HepG2 (cell line): ENCODE results near the gene OSBPL9. TPM values are rescaled to one million over a fixed set of nuclear protein-coding genes. Genes with fewer than 3 reads are reported as not detected.

Source experiments
- AGO1 ChIP-seq: fragments of 200-400 bp; formaldehyde crosslinking; IDR thresholded peaks from 2 replicates; pipeline ENCODE4 v1.6.1; 2017; ENCODE audit warnings: mild to moderate bottlenecking, low read depth, low read length, moderate library complexity; ENCODE audit not compliant: poor library complexity, severe bottlenecking
- EHMT2 ChIP-seq: fragments of 200-600 bp; sonication (generic); IDR thresholded peaks from 2 replicates; pipeline ENCODE4 v1.7.0; 2017; ENCODE audit warnings: antibody characterized with exemption, low read depth, low read length, borderline replicate concordance
- KDM6A ChIP-seq: IDR thresholded peaks from 2 replicates; pipeline ENCODE4 v1.6.1; 2016; ENCODE audit warnings: low read depth
- MEF2D ChIP-seq: sonication (generic); formaldehyde crosslinking; IDR thresholded peaks from 2 replicates; pipeline ENCODE4 v1.5.1; 2020; ENCODE audit warnings: mild to moderate bottlenecking, missing genetic modification reagents
- NFRKB ChIP-seq: fragments of 450-650 bp; IDR thresholded peaks from 2 replicates; pipeline ENCODE4 v1.6.1; 2017
- POLR2A ChIP-seq, 2 experiments: IDR thresholded peaks; 2 replicates each; pipeline ENCODE4 v1.6.1; 2011; ENCODE audit warnings: low read depth in 2 of 2, low read length in 2 of 2, mild to moderate bottlenecking in 1 of 2, moderate library complexity in 1 of 2; ENCODE audit not compliant: insufficient read depth in 1 of 2
- RNF2 ChIP-seq: fragments of 450-650 bp; conservative IDR thresholded peaks from 2 replicates; pipeline ENCODE4 v1.6.1; 2016; ENCODE audit warnings: low read depth
- SOX13 ChIP-seq, 3 experiments: fragments of 450-650 bp in 1 of 3; sonication (generic) in 1 of 3; formaldehyde crosslinking in 1 of 3; IDR thresholded peaks in 2 of 3; conservative IDR thresholded peaks in 1 of 3; 2 replicates each; pipeline versions ENCODE4 v1.5.0 to v1.6.1; 2016 to 2020; ENCODE audit warnings: antibody characterized with exemption in 1 of 3, mild to moderate bottlenecking in 1 of 3, missing compliant biosample characterization in 1 of 3, missing genetic modification reagents in 1 of 3, moderate library complexity in 1 of 3
- SP1 ChIP-seq, 2 experiments: fragments of 450-650 bp in 1 of 2; sonication (generic) in 1 of 2; formaldehyde crosslinking in 1 of 2; IDR thresholded peaks; 2 replicates each; pipeline versions ENCODE4 v1.4.0 to v1.6.1; 2016 to 2020; ENCODE audit warnings: missing genetic modification reagents in 1 of 2
- WIZ ChIP-seq: sonication (generic); formaldehyde crosslinking; IDR thresholded peaks from 2 replicates; pipeline ENCODE4 v1.5.1; 2020; ENCODE audit warnings: mild to moderate bottlenecking, missing genetic modification reagents
- polyA plus RNA-seq, 8 experiments: library from polyadenylated mRNA; depleted of rRNA in 3 of 8; stranded (reverse) in 7 of 8; unstranded in 1 of 8; fragments of >200 nt; fragmentation: Illumina TruSeq in 4 of 8; extraction: Trizol in 4 of 8; gene quantifications; 2 replicates each; pipeline versions ENCODE4 v1.2.1 to v1.2.3, GENCODE V29; 2011 to 2016; ENCODE audit warnings: low read depth in 4 of 8, missing spikeins in 1 of 8, mixed read lengths in 1 of 8; ENCODE audit not compliant: insufficient read depth in 1 of 8
- total RNA-seq, 5 experiments: library from RNA; depleted of rRNA; stranded (reverse); fragments of >200 nt; fragmentation: Illumina TruSeq; extraction: Trizol; gene quantifications; 2 replicates each; pipeline ENCODE4 v1.2.3, GENCODE V29; 2016; ENCODE audit warnings: low read depth in 1 of 5
- TF ChIP-seq, protein P1 (sequence below): sonication (generic); formaldehyde crosslinking; IDR thresholded peaks from 2 replicates; pipeline ENCODE4 v1.5.0; 2020; ENCODE audit warnings: mild to moderate bottlenecking, missing genetic modification reagents, borderline replicate concordance
- TF ChIP-seq, protein P2 (sequence below), 2 experiments: fragments of 450-650 bp in 1 of 2; sonication (generic) in 1 of 2; formaldehyde crosslinking; IDR thresholded peaks; 2 replicates each; pipeline versions ENCODE4 v1.5.0 to v1.8.0; 2020 to 2022; ENCODE audit warnings: mild to moderate bottlenecking in 1 of 2, missing genetic modification reagents in 1 of 2
- TF ChIP-seq, protein P3 (sequence below): fragments of 450-650 bp; IDR thresholded peaks from 2 replicates; pipeline ENCODE4 v1.6.1; 2017; ENCODE audit warnings: mild to moderate bottlenecking
- TF ChIP-seq, protein P4 (sequence below): sonication (generic); formaldehyde crosslinking; IDR thresholded peaks from 2 replicates; pipeline ENCODE4 v1.4.0; 2020; ENCODE audit warnings: missing genetic modification reagents
- TF ChIP-seq, protein P5 (sequence below): sonication (generic); formaldehyde crosslinking; IDR thresholded peaks from 2 replicates; pipeline ENCODE4 v1.5.0; 2020; ENCODE audit warnings: mild to moderate bottlenecking, missing genetic modification reagents

OSBPL9 gene
- total and polyA plus RNA-seq, 2 of the 13 experiments (the other 11 are each of a cell fraction or from before 2014, with no cell fraction given): 83.6 to 142 TPM

DNA sequence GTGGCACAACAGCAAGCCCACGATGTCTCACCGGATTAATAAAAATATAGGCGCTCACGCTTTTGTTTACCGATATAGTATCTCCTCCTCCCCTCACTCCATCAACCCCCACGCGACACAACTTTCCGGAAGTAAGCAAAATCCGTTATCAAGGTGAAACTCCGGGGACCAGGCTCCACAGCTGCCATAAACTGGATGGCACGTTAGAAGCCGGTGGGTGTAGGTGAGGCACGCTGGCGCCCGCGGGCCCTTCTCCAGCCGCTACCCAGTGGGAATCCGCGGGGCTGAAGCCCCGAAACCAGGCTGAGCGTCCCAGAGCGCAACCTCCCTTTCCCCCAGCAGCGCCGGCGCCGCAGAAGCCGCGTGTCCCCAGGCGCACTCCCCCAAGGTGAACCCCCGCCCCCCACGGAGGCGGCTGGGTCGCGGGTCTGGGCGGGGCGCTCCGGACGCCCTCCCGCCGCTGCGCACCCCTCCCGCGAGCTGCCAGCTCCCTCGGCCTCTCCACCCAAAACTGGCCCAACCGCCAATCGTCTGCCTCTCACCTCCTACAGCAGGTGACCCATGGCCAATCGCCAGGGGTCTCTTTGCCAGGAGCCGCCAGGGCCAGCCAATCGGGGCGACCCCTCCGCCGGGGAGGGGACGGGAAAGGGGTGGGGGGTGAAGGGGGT lies 112.4 kb downstream of the OSBPL9 start (continued):
- TF ChIP-seq MEF2D (CRISPR knock-in tag) (no peak), RNF2 (no peak), EHMT2 (no peak), WIZ (CRISPR knock-in tag) (no peak; the same call in 1 of the 2 replicates), AGO1 (peak; percentile 69), SOX13 (IDR thresholded peaks at IDR 0.05) (no peak), SOX13 (CRISPR knock-in tag; conservative IDR thresholded peaks at IDR 0.05 in 1 of 2, IDR thresholded peaks at IDR 0.05 in 1 of 2) (peak in 1 of 2 experiments; percentile 21; a peak in 1 of 4 replicates), NFRKB (no peak), POLR2A (IDR thresholded peaks at IDR 0.05; ENCODE audit: insufficient read depth in 1 of 2, low read depth in 2 of 2, low read length in 2 of 2) (peak; percentile 48 to 54; a peak in 3 of 4 replicates), KDM6A (CRISPR knock-in tag) (no peak), SP1 (IDR thresholded peaks at IDR 0.05) (no peak), SP1 (CRISPR knock-in tag; IDR thresholded peaks at IDR 0.05) (peak; percentile 54; the same call in 1 of the 2 replicates)
- TF ChIP-seq, protein P1, sequence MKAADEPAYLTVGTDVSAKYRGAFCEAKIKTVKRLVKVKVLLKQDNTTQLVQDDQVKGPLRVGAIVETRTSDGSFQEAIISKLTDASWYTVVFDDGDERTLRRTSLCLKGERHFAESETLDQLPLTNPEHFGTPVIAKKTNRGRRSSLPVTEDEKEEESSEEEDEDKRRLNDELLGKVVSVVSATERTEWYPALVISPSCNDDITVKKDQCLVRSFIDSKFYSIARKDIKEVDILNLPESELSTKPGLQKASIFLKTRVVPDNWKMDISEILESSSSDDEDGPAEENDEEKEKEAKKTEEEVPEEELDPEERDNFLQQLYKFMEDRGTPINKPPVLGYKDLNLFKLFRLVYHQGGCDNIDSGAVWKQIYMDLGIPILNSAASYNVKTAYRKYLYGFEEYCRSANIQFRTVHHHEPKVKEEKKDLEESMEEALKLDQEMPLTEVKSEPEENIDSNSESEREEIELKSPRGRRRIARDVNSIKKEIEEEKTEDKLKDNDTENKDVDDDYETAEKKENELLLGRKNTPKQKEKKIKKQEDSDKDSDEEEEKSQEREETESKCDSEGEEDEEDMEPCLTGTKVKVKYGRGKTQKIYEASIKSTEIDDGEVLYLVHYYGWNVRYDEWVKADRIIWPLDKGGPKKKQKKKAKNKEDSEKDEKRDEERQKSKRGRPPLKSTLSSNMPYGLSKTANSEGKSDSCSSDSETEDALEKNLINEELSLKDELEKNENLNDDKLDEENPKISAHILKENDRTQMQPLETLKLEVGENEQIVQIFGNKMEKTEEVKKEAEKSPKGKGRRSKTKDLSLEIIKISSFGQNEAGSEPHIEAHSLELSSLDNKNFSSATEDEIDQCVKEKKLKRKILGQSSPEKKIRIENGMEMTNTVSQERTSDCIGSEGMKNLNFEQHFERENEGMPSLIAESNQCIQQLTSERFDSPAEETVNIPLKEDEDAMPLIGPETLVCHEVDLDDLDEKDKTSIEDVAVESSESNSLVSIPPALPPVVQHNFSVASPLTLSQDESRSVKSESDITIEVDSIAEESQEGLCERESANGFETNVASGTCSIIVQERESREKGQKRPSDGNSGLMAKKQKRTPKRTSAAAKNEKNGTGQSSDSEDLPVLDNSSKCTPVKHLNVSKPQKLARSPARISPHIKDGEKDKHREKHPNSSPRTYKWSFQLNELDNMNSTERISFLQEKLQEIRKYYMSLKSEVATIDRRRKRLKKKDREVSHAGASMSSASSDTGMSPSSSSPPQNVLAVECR (CRISPR knock-in tag): peak; percentile 89
- TF ChIP-seq, protein P2, sequence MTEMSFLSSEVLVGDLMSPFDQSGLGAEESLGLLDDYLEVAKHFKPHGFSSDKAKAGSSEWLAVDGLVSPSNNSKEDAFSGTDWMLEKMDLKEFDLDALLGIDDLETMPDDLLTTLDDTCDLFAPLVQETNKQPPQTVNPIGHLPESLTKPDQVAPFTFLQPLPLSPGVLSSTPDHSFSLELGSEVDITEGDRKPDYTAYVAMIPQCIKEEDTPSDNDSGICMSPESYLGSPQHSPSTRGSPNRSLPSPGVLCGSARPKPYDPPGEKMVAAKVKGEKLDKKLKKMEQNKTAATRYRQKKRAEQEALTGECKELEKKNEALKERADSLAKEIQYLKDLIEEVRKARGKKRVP (CRISPR knock-in tag; IDR thresholded peaks at IDR 0.05): no peak
- TF ChIP-seq, protein P3, sequence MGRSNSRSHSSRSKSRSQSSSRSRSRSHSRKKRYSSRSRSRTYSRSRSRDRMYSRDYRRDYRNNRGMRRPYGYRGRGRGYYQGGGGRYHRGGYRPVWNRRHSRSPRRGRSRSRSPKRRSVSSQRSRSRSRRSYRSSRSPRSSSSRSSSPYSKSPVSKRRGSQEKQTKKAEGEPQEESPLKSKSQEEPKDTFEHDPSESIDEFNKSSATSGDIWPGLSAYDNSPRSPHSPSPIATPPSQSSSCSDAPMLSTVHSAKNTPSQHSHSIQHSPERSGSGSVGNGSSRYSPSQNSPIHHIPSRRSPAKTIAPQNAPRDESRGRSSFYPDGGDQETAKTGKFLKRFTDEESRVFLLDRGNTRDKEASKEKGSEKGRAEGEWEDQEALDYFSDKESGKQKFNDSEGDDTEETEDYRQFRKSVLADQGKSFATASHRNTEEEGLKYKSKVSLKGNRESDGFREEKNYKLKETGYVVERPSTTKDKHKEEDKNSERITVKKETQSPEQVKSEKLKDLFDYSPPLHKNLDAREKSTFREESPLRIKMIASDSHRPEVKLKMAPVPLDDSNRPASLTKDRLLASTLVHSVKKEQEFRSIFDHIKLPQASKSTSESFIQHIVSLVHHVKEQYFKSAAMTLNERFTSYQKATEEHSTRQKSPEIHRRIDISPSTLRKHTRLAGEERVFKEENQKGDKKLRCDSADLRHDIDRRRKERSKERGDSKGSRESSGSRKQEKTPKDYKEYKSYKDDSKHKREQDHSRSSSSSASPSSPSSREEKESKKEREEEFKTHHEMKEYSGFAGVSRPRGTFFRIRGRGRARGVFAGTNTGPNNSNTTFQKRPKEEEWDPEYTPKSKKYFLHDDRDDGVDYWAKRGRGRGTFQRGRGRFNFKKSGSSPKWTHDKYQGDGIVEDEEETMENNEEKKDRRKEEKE: no peak
- TF ChIP-seq, protein P4, sequence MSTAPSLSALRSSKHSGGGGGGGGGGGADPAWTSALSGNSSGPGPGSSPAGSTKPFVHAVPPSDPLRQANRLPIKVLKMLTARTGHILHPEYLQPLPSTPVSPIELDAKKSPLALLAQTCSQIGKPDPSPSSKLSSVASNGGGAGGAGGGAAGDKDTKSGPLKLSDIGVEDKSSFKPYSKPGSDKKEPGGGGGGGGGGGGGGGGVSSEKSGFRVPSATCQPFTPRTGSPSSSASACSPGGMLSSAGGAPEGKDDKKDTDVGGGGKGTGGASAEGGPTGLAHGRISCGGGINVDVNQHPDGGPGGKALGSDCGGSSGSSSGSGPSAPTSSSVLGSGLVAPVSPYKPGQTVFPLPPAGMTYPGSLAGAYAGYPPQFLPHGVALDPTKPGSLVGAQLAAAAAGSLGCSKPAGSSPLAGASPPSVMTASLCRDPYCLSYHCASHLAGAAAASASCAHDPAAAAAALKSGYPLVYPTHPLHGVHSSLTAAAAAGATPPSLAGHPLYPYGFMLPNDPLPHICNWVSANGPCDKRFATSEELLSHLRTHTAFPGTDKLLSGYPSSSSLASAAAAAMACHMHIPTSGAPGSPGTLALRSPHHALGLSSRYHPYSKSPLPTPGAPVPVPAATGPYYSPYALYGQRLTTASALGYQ: 0 out of 2 replicates have a peak, but pooled peaks have one; percentile 1
- TF ChIP-seq, protein P5, sequence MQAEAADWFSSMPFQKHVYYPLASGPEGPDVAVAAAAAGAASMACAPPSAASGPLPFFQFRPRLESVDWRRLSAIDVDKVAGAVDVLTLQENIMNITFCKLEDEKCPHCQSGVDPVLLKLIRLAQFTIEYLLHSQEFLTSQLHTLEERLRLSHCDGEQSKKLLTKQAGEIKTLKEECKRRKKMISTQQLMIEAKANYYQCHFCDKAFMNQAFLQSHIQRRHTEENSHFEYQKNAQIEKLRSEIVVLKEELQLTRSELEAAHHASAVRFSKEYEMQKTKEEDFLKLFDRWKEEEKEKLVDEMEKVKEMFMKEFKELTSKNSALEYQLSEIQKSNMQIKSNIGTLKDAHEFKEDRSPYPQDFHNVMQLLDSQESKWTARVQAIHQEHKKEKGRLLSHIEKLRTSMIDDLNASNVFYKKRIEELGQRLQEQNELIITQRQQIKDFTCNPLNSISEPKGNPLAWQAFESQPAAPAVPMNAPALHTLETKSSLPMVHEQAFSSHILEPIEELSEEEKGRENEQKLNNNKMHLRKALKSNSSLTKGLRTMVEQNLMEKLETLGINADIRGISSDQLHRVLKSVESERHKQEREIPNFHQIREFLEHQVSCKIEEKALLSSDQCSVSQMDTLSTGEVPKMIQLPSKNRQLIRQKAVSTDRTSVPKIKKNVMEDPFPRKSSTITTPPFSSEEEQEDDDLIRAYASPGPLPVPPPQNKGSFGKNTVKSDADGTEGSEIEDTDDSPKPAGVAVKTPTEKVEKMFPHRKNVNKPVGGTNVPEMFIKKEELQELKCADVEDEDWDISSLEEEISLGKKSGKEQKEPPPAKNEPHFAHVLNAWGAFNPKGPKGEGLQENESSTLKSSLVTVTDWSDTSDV (CRISPR knock-in tag): no peak
